NCI-H82 treated with DMSO at 0.1 percent for 48 hours (cell line): ENCODE results near the gene SEPTIN6.

Experiments
- DNase-seq: peaks from one replicate; lab custom pipeline; 2025; ENCODE audit not compliant: unreplicated experiment; lab: John Stamatoyannopoulos, UW

SEPTIN6 gene

DNA sequence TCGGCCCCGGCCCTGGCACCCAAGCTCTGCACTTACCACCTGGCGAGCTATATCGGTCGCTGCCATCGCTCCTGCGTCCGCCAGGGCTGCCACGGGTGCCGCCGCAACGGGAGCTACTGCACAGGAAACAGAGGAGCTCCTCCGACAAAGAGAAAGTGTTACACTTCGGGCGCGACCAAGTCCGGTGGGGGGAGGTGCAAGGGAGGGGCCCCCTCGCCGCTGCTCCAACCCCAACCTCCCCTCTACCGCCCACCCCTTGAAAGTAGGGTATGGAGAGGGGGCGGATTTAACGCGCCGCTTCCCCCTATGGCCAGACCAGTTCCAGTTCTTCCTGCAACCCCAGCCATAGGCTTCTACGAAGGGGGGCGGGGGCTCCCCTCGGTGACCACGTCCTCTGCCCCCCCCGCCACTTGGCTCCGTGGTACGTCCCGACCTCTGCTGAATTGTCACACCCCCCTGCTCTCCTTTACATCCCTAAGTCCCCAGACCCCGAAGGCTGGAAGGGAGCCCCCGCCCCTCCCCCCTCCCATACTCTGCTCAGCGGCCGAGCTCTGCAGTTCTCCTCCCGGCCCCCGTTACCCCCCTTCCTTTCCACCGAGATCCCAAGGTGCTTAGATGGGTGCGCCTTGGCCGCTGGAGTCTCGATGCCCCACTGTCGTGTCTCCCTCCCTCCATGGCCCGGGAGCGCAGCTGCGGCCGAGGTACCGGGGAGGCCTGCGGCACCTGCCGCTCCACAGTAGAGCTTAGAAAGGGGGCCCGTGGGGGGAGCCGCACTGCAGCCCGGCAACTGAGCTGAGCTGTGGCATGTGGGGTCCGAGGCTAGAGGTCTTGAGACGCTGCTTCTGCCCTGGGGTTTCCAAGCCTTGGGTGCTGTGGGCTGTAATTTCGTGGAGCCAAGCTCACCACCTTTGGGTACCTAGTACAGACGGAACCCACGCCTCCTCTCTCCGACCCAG lies at the start of gene SEPTIN6:
Gene SEPTIN6 (minus strand): TSS at position 129 of the 956 bp plus-strand sequence. CDS start 63 bp downstream, at position 66.
- DNase-seq: peak; percentile 60

- no peak for DNase-seq
Observed at GRCh38 chrX:119738742-119739141, 45.8 kb upstream of the SEPTIN6 start.

- no peak for DNase-seq
Observed at GRCh38 chrX:119736206-119736764, 43.3 kb upstream of the SEPTIN6 start.

GRCh38 chrX:119735467-119735866 lies 42.5 kb upstream of the SEPTIN6 start:
- no peak for DNase-seq

GRCh38 chrX:119734897-119735339 lies 42.0 kb upstream of the SEPTIN6 start:
- DNase-seq: no peak

GRCh38 chrX:119729408-119730201 lies 36.6 kb upstream of the SEPTIN6 start:
- peak; percentile 76 for DNase-seq

DNA sequence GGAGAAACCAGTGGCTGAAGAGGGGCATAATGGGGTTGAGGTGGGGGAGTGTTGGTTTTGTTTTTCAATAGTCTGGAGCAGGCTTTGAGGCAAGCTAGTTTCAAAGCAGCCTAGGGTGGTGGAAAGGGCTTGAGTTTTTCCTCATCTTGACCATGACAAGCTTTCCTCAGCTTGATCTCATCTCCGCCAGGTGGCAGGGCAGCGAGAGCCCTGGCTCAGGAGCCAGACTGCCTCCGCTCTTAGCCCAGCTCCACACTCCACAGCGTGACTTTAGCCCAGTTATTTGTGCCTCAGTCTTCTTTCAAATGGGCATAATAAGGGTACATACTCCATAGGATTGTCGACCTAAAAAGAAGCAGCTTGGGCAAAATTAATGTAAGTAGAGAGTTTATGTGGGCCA lies 35.5 kb upstream of the SEPTIN6 start:
- DNase-seq: no peak

- DNase-seq: no peak
Observed at GRCh38 chrX:119726900-119727555, 34.1 kb upstream of the SEPTIN6 start.

- no peak for DNase-seq
Observed at GRCh38 chrX:119721926-119722325, 29.0 kb upstream of the SEPTIN6 start.

DNA sequence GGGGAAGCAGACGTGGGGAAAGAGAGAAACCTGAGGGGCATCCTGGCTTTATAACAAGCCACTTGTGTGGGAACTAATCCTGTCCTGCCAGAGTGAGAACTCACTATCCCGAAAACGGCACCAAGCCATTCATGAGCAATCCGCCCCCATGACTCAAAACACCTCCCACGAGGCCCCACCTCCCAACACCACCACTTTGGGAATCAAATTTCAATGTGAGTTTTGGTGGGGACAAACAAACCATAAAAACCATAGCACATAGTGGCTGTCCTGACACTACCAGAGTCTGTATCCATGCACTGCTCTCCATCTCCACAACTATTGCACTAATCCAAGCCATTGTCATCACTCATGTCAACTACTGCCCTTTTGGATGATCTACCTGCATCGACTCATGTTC lies 28.5 kb upstream of the SEPTIN6 start:
- no peak for DNase-seq

DNA sequence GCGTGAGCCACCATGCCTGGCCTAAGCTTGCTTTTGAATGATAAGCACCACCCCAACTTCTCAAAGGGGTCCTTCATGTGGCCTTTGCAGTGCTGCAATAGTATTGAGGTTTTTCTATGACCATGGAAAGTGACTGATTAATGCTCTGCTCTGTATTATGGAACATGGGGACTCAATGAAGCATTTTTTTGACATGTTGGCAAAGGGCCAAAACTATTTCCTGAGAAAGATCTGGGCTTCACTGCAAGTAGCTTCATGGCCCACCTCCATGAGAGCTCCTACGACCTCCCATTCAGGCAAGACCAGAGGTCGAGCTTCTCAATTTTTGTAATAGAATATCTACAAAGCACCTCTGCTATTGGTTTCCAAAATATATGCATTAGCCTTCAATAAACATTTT lies 16.7 kb upstream of the SEPTIN6 start:
- DNase-seq: no peak

DNA sequence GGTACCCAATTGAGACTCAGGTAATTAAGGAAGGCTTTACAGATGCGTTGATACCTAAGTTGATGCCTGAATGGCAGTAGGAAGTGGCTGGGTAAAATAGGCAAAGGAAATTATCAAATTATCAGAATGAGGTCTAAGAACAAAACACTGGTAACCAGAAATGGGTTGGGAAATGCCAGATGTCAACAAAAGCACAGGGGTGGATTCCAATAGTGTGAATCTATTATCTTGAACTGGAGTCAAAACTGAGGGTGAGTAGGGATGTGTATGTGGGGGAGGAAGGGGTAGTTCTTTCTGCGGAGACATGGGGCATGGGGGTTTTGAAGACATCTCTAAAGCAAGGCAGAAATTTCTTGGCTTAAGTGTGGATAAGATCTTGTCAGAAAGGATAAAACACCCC lies 16.0 kb upstream of the SEPTIN6 start:
- DNase-seq: no peak

DNA sequence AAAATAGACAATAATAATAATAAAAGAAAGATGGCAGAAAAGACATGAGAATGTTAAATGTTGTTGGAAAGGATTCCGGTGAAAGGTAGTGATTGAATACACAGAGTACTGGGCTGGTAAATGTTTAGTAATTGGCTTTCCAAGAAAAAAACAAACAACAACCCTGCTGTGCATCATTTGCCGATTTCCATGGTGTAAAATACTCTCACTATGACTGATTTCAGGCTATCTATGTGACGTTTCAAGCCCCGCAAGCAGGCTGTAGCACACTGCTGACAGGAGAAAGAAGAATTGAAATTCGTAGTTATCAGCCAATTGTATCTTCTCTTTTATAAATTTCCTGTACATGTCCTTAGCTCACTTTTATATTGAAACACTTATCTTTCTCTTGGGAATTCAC lies 13.6 kb upstream of the SEPTIN6 start:
- no peak for DNase-seq

GRCh38 chrX:119698845-119699244 lies 5.9 kb upstream of the SEPTIN6 start:
- DNase-seq: peak; percentile 29

DNA sequence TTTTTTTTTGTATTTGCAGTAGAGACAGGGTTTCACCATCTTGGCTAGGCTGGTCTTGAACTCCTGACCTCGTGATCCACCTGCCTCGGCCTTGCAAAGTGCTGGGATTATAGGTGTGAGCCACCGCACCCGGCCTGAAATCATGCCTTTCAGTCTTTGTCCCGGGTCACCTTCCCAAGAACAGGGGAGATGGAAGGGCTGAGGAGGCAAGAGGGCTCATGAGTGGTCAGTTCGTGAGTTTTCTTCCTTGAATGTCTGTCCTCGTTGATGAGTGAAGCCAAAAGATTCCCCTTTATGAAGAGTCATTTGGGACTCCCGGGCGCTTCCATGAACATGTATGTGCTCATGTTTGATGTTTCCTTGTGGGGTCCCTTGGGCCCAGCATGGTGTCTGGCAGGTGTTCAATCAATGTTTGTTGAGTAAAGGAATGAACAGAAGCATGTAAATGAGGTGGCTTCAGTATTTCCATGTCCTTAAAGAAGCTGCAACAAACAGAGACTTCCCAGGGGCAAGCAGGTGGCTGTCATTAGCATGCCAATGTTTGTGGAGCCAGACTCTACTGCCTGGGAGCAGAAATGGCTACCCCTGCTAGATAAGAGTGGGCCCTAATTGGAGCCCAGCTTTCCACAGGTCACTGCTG lies 3.4 kb upstream of the SEPTIN6 start:
- DNase-seq: no peak

DNA sequence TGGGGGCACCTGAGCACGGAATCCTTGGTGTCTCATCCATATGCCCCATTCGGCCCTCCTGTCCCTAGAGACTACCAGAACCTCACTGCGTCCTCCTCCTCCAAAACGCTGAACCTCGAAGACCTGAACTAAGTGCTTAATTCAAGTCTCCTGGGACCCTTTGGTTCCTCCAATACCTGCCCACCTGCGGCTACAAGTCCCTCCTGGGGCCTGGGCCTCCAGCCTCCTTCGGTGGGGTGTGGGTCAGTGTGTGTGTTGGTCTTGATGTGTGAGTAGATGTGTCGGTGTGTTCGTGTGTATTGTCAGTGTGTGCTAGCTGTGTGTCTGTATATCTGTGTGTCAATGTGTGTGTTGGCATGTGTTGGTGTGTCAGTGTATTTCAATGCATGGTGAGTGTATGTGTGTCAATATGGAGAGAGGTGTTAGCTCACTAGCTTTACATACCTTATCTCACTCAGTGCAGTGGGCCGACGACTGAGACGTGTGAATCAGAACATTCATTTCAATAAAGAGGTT lies 2.6 kb upstream of the SEPTIN6 start:
- no peak for DNase-seq

DNA sequence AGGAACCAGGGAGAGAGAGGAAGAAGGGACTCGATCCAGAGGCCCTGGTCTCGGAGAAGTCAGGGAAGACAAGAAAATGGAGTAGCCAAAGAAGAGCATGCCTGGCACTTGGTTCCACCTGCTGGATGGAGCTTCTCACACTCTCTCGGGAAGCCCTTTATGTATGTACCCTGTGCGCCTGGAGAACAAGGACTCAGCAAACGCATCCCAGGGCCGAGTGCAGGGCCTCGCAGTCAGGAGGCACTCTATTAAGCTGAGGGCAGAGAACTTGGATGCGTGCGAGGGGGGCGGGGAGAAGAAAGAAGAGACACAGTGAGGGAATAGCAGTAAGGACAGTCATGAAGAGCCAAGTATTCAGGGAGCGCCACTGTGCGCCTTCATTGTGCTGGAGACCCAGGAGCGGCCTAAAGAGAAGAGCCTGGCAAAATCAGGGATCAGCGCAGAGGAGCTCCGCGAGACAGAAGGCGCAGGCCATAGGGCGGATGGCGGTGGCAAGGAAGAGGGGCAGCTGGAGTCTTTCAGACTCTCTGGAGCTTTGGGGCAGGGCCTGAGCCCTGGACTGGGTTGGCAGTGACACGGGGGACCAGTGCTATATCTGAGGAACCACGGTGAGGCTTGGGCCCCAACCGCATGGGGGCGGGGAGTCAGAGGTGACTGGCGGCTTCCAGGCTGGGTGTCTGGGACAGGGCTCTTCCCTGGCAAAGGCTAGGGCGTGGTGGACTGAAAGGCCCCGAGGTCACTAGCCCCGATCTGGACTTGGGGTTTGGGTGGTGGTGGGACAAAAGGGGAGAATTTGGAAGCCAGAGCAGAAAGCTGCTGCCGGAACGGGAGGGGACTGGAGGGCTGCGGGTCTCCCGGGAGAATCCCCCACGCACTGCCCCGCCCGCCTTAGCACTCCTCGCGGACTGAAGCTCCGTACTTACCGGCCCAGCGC lies 1.9 kb upstream of the SEPTIN6 start:
- no peak for DNase-seq

DNA sequence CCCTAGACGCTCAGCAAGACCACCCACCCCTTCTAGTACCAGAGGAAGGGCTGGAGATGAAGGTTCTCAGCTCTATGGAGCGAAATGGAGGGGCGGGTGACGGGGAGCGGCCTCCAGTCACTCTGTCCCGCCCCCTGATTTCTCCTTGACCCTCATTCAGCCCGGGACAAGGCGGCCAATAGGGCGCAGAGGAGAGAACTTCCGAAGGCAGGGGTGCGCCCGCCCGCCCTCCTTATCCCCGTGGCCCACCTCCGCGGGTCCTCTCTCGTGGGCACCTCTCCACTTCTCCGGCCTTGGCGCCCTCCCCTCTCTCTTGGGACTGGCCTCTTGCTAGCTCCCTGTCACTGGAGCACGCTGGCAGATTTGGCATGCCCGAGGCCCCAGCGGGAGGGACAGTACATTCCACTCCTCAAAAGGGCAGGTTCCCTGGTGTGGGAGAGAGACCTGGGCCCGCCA lies 1.1 kb upstream of the SEPTIN6 start:
- DNase-seq: no peak
